LHCN-M2 (cell line): ENCODE measurements around the gene SAMD15. TPM values are rescaled to one million over a fixed set of nuclear protein-coding genes. Genes with fewer than 3 reads are reported as not detected.
"Not testable (repeated sequence)": the region's sequence is repeated elsewhere in the genome, so short reads cannot be mapped to it uniquely, and the experiment has no call there.

Source experiments
- DNase-seq: peaks from one replicate; pipeline ENCODE4 v3.0.0-alpha.2; 2012; ENCODE audit warnings: low read depth
- polyA plus RNA-seq: library from polyadenylated mRNA; unstranded; fragments of >200 nt; gene quantifications from one replicate; pipeline ENCODE4 v1.2.1, GENCODE V29; 2012; ENCODE audit warnings: missing spikeins
- total RNA-seq: library from RNA; depleted of rRNA; stranded (reverse); fragments of >200 nt; gene quantifications from 2 replicates; pipeline ENCODE4 v1.2.3, GENCODE V29; 2014; rRNA removed

SAMD15 gene
- total RNA-seq = 1.7 and 5.0 TPM in 2 replicates
- 0.56 TPM for polyA plus RNA-seq

DNA sequence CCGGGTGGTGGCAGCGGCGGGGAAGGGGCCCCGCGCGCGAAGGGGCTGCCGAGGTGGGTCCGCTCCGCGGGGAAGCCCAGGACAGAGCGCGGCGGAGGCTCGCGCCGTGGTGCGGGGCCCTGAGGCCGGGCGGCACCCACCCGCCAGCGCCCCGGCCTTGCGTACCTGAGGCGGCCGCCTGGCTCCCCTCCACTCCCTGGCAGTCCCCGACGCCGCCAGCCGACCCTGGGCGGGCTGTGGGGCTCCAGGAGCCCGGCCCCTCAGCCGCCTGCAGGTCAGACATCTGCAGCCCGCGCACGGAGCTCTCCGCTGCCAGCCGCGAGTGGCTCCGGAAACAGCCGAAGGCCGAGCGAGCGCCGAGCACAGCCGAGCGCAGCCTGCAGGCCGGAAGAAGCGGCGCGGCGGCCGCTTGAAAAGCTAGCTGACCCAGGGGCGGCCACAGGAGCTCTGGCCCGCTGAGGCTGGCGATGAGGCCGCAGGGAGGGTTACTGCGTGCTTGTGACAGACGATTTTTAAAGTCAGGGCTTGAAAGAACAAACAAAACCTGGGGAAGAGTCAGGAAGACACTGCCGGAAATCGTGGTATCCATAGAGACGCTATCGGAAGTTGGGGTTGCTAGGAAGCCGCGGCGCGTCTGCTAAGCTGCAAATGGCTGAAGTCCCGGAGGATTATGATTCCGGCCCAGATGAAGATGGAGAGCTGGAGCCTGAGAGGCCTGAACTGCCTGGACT is at the start of gene SAMD15, which contains the start of gene TMED8:
TSS of gene SAMD15 (plus strand) at position 609 of the 731 bp plus-strand sequence. CDS start at position 649, 40 bp downstream.
TSS of gene TMED8 (minus strand) at position 324 of the 731 bp plus-strand sequence. CDS start at position 283, 41 bp downstream.
- DNase-seq = peak; percentile 78

DNA sequence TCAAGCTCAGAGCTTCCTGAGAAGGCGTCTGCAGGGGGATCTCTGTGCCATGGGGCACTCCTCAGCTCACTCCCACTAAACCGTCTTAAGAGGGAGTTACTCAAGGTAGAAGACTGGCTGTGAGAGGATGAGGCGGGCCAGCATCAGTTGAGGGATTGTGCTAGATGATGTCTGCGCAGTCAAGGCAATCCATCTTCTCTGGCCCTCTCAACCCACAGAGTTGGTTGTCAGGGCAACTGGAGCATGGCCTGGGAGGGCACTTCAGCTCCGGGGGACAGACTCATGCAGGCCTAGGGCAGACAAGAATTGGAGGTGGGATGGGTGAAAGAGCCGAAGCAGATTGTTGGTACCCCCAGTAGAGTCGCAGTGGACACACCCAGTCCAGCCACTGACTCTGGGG is 47.3 kb upstream of the SAMD15 start:
- no peak for DNase-seq

GRCh38 chr14:77335576-77335975 is 41.6 kb upstream of the SAMD15 start:
- DNase-seq = no peak

DNA sequence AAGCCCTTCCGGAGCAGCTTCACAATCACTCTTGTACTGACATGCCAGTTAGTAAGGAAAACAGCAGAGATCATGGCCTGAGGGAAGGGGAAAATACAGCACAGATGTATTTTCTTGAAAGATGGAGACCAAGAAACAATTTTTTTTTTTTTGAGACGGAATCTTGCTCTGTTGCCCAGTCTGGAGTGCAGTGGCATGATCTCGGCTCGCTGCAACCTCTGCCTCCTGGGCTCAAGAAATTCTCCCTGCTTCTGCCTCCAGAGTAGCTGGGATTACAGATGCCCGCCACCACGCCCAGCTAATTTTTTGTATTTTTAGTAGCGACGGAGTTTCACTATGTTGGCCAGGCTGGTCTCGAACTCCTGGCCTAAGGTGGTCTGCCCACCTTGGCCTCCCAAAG is 39.9 kb upstream of the SAMD15 start:
- DNase-seq = not testable (repeated sequence)

DNA sequence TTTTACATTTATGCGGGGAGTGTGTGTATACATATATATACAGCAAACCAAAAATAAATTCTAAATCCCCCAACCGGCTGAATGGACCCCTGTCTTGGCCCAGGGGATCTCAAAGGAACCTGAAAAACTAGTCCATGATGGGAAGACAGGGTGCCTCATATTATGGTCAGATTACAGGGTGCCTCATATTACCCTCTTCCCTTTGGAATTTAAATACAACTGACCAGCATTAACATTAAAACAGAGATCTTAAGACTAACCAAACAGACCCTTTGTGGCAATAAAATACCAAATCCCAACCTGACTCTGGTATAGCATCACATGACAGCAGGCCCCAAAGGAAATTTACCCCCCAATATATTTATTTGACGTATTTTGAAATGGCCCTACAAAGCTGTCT is 39.3 kb upstream of the SAMD15 start:
- no peak for DNase-seq

GRCh38 chr14:77338302-77338701 is 38.9 kb upstream of the SAMD15 start:
- DNase-seq = no peak

- peak; percentile 38 for DNase-seq
Measured at GRCh38 chr14:77339407-77339806, 37.8 kb upstream of the SAMD15 start.

- no peak for DNase-seq
Measured at GRCh38 chr14:77340389-77340788, 36.8 kb upstream of the SAMD15 start.

GRCh38 chr14:77342726-77343397 is 34.3 kb upstream of the SAMD15 start:
- DNase-seq = no peak

- DNase-seq = no peak
Measured at GRCh38 chr14:77343662-77344061, 33.5 kb upstream of the SAMD15 start.

DNA sequence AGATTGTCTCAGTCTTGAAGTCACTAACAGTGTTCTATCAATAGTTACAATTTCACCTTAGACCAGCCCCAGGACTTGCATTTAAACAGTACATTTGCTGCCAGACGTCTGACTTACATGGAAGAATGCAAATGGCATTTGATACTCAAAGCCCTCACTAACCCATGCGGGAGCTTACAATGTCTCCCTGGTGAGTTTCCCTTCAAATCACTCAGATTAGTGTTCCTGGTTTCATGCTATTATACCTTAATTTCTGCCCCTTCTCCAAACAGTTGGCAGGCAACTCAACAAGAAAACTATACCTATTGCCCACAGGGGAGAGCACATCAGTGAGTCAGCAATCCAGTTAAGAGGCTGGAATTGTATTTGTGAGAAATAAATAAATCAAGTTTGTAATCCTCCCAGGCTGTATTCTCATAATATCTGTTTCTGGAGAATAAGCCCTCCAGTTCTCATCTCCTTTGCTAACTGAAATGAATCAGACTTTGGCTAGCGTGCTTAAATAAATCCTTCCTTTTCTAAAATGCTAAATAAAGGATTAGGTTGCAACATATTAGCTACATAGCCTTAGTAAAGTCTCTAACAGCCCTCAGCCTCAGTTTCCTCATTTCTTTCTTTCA is 32.7 kb upstream of the SAMD15 start:
- no peak for DNase-seq

GRCh38 chr14:77346495-77346894 is 30.7 kb upstream of the SAMD15 start:
- DNase-seq = no peak

- DNase-seq = no peak
Measured at GRCh38 chr14:77347751-77348150, 29.4 kb upstream of the SAMD15 start.

DNA sequence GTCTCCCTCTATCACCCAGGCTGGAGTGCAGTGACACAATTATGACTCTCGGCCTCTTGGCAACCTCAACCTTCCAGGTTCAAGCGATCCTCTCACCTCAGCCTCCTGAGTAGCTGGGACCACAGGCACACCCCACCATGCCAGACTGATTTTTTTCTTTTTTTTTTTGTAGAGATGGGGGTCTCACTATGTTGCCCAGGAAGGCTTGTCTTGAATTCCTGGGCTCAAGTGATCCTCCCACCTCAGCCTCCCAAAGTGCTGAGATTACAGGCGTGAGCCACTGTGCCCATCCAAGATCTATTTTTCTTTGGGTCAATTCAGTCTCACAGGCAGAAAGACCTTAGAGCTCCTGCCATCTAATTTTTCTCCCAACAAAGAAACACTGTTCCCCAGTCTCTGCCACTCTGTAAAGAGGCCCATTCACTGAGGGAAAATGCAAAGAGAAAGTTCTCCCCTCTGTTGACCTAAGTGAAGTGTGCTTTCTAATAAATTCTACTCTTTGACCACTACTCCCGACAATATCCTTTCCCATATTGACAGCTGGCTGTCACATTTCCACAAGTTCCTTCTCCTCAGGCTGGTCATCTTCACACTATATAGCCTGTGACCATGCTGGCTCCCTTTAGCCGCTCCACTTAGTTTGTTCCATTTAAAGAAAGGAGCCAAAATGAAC is 23.6 kb upstream of the SAMD15 start:
- DNase-seq = no peak

- no peak for DNase-seq
Measured at GRCh38 chr14:77355811-77356210, 21.4 kb upstream of the SAMD15 start.

GRCh38 chr14:77356899-77357298 is 20.3 kb upstream of the SAMD15 start:
- no peak for DNase-seq

DNA sequence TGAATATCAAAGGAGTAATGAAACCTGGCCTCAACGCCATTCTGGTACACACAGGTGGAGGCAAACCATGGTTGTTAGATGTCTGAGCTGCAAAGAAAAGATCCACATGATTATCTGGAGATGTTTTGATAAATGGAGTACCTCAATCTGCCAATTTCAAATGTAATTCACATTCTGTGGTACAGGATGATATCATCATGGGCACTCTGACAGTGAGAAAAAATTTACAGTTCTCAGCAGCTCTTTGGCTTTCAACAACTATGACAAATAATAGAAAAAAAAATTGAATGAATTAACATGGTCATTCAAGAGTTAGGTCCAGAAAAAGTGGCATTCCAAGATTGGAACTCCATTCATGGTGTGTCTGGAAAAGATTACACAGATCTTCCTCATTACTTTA is 17.6 kb upstream of the SAMD15 start:
- DNase-seq = no peak

GRCh38 chr14:77364146-77364545 is 13.0 kb upstream of the SAMD15 start:
- DNase-seq = no peak

DNA sequence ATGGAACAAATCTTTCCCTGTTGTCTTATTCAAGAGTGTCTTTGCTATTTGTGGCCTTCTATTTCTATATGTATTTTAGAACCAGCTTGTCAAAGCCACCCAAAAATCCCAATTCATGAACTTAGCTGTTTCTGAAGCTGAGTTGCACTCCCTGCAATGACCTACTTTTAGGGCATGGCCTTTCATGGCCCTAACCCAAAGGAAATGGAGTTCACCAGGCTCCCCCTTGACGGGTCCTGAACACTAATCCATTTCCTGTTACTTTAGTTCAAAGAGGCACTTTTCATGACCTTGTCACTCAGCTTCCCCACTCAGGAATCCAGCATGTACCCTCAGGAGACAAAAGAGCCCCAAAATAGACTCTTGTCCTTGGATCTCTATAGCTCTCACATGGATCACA is 7.9 kb upstream of the SAMD15 start:
- DNase-seq = no peak

DNA sequence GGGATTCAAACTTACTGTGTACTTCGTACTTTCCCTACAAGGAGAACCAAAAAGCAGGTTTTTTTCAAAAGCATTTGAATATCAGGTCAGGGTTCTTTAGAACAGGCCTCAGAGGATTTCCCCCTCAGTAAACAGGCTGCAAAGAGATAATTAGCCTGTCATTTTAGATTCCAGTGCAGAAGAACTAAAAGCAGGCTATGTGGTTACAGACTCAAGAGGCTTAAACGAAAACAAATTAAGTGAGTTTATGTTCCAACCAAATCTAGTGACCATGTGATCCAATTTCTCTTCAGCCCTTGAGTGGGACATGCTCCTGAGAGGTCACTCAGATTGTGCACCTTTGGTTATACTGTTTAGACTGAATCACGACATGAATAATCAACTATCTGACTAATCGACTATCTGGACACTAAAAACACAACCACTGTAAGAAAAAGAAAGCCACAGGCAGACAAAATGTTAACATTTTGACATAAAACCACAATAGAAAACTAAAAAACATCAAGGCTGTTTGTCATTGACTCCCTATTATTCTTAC is 4.8 kb upstream of the SAMD15 start:
- peak; percentile 42 for DNase-seq

- no peak for DNase-seq
Measured at GRCh38 chr14:77375164-77375950, 1.8 kb upstream of the SAMD15 start.
